HG02623 (cell line): Measurements from ENCODE around the gene RRM1.
"Not testable (repeated sequence)": the region's sequence is repeated elsewhere in the genome, so short reads cannot be mapped to it uniquely, and the experiment has no call there.

Experiments used
- ATAC-seq: cut with Tn5 transposase; IDR thresholded peaks from one replicate; pipeline ENCODE4 v1.9.1; 2021; ENCODE audit warnings: moderate library complexity; ENCODE audit not compliant: unreplicated experiment

The RRM1 gene

DNA sequence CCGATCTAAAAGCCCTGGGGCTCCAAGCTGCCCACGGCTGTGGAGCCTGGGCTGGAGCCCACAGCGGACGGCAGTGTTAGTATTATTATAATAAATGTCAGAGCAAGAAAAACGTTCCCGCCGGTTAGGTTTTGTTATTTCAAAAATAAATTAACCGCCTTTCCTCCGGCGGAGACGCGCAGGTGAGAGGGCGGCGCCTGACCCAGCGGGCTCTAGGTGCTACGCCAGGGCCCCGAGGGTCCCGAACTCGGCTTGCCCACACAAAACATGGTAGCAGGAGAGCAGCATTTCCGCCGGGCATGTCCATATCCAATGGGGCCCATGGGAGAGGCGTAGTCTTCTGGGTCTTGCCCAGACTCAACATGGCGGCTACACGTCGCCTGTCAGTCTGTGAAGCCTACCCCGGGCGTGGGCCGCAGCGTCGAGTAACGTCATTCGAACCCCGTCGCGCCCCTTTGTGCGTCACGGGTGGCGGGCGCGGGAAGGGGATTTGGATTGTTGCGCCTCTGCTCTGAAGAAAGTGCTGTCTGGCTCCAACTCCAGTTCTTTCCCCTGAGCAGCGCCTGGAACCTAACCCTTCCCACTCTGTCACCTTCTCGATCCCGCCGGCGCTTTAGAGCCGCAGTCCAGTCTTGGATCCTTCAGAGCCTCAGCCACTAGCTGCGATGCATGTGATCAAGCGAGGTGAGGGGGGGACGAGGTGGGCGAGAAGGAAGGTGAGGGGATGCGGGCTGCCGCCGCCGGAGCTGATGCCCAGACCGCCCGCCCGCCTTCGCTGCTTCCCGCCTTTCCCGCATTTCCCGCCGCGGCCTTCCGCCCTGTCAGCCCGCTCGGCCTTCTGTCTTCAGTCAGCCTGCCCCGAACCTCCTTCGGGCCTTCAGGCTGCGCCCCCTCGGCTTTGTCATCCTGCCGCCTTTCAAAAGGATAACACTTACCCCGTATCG, at the start of gene RRM1:
Gene RRM1 (plus strand): TSS at position 452 of the 944 bp plus-strand sequence. CDS start 214 bp downstream, at position 666.
- ATAC-seq: peak; percentile 93

DNA sequence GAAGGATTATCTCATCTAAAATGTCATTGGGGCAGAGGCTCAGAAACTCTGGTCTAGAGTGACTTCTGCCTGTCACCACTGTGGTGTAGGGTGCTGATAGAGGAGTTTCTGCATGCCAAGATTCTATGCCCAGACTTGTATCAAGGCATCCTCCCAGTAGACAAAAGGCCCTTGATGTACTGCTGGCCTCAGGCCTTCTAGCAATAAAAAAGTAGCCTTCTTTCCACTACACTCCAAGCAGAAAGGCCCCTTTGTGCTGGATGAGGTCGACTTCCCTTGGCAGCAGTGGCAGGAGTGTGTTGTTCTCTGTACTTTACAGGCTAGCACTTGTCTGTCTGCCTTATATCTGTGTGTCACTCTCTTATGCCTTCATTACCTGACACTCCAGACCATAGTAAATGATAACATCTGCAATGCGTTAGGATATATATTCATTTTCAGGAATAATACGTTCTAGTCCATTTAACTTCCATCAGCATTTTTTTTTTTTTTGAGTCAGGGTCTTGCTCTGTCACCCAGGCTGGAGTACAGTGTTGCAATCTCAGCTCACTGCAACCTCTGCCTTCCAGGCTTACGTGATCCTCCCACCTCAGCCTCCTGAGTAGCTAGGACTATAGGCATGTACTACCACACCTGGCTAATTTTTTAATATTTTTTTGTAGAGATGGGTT, 49.5 kb upstream of the RRM1 start:
- ATAC-seq: no peak

DNA sequence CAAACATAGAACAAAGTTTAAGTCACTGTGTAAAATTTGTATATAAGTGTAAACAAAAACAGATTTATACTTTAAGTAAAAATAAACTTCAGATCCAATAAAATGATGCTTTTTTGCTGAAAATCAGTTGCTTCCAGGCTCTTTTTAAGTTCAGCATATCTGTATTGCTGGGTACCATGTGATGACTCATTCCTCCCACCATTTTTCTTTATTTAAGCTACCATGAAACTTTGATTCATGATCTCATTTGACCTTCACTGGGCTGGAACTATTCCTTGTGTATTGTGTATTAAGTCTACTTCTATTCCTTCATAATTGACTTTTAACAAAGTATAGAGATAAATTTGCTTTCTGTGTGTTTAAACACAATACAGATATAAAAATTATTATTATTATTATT, 46.3 kb upstream of the RRM1 start:
- ATAC-seq: no peak

DNA sequence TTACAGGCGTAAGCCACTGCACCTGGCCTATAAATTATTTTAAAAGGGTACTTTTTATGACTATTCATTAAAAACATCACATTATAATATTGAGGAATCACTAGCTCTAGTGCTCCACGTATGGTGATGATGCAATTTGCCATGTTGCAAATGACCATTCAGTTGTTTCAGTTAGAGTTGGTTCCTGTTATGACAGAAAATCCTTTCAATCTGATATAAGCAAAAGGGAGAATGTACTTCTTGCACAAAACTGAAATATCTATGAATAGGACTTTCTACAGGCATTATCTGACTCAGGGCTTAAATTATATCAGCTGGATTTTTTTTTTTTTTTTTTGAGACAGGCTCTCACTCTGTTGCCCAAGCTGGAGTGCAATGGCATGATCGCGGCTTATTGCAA, 45.6 kb upstream of the RRM1 start:
- ATAC-seq: no peak

DNA sequence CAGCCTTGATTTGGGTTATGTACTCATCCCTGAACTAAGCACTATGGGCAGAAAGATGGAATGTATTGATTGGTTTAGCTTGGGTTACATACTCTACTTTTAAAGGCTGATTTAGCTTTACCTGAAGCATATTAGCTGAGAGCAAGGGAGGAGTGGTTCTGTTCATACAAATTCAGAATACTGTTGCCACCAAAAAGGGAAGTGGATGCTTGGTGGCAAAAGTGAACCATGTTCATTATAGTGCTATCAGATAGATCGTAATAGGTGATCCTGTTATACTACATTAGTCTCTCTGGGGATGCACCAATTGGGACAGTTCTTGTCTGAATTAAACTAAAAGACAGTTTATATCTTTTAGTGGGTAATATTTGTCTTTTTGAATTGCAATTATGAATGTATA, 44.5 kb upstream of the RRM1 start:
- no peak for ATAC-seq

DNA sequence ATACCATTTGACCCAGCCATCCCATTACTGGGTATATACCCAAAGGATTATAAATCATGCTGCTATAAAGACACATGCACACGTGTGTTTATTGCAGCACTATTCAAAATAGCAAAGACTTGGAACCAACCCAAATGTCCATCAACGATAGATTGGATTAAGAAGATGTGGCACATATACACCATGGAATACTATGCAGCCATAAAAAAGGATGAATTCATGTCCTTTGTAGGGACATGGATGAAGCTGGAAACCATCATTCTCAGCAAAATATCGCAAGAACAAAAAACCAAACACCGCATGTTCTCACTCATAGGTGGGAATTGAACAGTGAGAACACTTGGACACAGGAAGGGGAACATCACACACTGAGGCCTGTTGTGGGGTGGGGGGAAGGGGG, 41.4 kb upstream of the RRM1 start:
- ATAC-seq: not testable (repeated sequence)

DNA sequence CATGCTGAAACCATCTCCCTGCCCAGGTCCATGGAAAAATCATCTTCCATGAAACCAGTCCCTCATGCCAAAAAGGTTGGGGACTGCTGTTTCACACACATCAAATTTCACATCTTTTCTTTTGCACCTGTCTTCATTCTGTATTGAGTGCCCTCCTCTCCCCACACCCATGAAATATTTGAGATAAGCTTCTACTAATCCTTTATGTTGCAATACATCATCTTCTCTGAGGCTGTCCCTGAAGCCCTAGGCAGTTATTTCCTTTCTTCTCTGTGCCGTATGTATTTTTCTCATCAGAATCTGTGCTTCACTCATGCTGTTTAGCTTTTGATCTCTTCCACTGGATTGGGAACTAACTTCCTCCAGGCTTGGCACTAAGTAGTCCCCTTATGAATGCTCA, 40.0 kb upstream of the RRM1 start:
- ATAC-seq: no peak

DNA sequence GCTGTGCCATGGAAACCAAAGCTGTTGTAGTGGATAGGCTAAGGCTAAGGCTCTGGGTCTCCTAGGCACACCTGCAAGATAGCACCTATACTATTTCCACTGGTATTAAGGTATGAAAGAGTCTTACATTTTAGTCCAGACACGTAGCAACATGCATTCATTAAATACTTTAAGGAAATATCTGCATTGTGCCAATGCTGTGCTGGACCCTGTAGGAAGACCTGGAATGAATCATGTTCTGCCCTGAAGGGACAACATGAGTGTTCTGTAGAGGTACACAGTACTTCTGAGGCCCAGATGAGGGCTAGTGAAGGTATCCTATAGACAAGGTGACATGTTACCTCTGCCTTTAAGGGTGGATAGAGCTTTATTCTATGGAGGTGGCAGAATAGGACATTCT, 35.2 kb upstream of the RRM1 start:
- ATAC-seq: no peak

DNA sequence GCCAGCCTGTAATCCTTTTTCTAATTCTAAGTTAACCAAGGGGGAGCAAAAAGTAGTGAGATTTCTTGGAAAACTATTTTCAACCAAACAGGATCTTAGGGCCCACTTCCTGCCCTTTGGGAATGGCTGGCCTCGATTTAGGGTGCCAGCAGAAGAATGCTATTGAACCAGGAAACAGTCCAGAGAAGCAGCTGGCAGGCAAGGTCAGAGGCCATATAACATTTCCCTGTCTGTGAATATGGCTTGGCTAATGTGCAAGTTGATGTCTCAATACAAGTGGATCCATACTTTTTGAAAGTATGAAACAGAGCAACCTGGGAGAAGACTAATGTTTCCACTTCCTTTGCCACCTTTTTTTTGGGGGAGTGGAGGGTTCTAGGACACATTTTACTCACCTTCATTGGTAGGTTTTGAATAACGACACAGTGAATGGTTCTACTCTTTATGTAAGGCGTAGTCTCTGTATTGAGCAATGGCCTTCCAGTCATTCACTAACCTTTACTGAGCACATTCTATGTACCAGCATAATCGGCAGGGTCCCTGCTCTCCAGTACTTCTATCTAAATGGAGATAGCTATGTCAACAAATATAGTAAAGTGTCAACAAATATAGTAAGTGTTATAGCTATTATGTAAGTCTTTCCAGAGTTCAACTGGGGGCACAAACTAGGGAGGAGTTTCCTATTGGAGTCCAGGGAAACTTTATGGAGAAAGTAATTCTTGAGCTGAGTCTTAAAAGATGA, 34.2 kb upstream of the RRM1 start:
- ATAC-seq: no peak

DNA sequence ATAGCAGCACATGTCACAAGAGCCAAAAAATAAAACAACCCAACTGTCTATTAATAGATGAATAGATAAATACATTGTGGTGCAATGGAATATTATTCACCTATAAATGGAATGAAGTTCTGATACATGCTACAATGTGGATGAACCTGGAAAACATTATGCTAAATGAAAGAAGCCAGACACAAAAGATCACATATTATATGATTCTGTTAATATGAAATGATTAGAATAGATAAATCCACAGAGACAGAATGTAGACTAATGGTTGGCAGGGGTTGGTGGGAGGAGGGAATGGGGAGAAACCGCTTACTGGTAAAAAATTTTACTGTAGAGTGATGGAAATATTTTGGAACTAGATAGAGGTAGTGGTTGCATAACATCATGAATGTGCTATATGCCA, 32.9 kb upstream of the RRM1 start:
- no peak for ATAC-seq

DNA sequence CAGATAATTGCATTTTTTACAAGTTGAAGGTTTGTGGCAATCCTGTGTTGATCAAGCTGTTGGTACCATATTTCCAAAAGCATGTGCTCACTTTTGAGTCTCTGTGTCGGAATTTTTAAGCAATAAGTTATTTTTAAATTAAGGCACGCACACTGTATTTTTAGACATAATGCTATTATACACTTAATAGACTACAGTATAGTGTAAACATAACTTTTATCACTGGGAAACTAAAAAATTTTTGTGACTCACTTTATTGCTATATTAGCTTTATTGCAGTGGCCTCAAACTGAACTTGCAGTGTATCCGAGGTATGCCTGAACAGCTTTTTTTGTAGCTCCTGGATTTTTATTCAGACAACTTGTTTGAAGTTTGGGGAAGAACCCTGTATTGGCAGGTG, 31.3 kb upstream of the RRM1 start:
- ATAC-seq: no peak

DNA sequence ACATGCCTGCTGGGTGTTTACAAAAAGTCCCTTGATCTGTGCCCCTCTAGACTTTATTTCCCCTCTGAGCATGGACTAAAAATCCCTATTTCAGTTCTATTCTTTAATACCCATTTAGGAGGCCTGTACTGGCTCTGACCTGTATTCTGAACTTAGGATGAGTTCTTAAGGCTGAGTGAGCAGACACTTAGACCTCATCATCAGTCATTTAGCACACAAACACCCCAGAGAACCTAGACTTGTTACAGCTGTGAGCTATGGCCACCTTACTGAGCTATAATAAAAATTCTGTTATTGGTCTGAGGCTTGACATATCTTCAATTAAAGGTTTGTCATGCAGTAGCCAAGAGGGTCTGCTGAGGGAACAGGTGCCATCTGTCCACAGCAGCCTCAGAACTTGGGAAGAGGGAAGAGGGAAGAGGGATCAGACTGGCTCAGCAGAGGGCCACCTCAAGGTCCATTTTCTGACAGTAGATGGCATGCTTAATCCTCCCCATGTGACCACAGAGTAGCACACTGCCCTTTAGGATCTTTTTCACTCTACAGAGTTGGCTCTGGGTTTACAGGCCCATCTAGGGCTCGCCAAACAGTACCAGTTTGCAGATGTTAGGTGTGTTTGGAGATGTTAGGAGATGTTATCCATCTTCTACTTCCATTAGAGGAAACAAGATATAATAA, 30.2 kb upstream of the RRM1 start:
- no peak for ATAC-seq

DNA sequence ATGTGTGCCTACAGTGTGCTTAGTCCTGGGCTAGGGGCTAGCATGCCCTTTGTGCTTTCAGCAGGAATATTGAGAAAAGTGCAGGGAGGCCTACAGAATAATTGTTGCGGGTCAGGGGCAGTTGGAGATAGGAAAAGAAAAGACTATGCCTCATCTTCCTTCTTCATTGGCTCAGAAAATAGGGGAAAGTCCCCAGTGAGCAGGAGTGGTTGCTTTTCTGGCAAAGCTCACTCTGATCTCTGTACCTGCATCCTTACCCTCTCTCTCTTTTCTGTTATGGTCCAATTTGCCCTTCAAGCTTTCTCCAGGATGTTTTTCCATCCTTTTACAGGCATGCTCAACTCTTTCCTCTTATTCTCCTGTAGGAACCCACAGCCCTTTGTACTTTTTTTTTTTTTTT, 29.5 kb upstream of the RRM1 start:
- ATAC-seq: no peak

DNA sequence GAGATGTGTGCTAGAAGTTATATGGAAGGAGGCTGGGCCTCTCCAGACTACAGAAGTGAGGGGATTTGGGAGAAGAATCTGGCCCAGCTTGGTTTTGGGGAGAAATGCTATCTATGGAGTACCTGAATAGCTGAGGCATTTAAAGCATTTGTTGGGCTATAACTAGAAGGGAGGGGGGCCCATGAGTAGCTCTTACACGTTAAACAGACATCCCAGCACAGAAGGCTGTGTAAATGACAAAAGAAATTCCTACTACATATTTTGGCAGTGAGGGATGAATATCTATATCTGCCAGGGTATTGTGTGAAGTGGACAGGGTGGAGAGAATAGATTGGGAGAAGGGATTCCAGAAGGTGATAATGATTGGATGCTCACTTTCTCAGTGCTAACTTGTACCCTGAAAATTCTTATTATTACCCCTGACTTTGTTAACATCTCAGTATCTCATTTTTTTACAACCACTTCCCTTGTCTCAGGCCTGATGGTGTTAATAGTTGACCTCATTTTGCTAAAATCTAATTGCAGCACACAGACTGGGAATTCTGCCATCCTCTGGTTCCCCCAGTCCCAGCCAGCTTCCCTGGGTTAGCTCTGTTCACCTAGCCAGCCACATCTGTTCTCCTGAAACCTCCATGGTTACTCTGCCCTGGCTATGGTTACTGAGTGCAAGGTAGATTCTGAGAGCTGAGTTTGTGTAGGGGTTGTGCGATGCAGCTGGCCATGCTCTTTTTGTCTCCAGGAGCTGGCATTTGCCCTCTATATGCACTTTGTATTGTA, 28.8 kb upstream of the RRM1 start:
- no peak for ATAC-seq

DNA sequence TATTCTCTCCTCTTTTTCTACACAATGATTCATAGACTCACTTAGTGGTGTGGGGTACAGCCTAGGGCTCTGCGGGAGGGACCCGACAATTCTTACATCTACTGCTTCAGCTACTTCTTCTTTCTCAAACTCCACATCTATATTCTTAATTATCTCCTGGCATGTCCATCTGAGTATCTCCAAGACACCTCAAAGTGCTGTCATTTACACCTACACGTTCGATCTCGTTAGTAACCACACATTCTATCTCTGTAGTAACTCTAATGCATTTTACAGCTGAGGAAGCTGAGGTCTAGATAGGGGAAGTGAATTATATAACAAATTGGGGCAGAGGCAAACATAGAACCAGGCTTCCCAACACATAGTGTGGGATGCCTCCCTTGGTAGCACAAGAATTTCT, 27.7 kb upstream of the RRM1 start:
- ATAC-seq: no peak

DNA sequence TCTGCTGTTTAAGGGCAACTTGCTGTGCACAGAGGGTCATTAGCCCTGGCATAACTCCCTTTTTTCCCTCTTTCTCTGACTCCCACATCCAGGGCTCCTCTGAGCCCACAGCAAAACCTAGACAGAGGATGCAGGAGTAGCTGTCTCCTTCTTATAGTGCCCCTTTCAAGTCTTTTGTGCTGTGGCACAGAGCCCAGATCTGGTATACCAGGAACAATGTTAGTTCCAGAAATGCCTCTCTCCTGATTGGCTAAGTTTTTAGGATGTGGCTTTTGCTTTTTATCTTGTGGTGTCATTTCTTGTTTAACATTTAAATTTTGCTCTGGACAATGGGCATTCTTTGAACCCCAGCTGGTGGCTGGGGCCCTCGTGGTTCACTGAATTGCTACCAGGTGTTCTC, 25.6 kb upstream of the RRM1 start:
- no peak for ATAC-seq

DNA sequence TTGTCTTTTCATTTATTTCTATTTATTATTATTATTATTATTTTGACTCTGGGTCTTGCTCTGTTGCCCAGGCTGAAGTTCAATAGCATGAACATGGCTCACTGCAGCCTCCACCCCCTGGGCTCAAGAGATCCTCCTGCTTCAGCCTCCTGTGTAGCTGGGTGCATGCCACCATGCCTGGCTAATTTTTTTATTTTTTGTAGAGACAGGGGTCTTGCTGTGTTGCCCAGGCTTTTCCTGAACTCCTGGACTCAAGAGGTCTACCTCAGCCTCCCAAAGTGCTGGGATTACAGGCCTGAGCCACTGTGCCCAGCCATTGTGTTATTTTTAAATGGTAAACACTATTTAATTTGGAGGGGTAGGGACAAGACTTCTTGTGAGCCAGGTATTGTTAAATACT, 23.3 kb upstream of the RRM1 start:
- no peak for ATAC-seq

DNA sequence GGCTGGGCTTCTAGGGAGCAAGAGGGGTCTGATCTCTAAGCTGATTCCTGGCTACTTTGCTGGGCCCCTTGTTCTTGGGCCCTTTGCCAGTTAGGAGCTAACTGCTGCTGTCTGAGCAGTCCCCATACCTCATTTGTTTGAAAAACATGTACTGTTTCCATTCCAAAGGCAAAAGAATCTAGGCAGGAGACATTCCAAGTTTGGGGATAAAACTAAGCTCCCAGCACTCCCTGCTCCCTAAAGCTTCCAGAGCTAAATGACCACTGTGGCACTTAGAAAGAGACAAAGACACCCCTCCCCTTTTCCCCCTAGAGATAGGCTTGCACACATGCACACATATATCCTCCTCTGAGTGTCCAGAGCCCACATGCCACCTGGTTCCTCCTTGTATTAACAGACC, 22.7 kb upstream of the RRM1 start:
- ATAC-seq: no peak

DNA sequence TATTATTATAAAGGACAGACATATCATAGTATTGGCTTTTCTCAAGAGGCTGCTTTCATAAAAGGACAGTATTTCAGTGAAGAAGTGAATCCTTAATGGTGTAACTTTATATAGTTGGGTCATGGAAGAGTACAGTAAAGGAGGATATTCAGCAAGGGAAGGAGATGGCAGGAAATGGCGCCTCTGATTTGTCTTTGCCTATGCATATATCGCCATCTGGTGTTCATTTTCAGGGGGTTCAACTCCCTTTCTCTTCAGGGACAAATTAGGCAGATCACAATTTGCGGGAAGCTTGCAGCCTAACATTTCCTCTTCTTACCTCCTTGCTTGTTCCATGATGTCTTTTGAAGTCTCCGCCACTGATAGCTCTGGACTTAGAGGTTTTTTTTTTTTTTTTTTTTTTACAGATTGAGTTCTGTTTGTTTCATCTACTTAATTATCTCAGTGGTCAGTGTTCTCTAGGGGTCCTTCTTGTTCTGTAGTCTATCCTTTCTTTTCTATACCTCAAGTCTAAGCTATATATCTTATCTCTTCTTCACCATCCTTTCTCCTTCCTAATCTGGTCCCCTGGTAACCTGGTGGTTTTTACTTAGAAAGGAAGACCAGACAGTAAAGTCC, 21.8 kb upstream of the RRM1 start:
- ATAC-seq: no peak

DNA sequence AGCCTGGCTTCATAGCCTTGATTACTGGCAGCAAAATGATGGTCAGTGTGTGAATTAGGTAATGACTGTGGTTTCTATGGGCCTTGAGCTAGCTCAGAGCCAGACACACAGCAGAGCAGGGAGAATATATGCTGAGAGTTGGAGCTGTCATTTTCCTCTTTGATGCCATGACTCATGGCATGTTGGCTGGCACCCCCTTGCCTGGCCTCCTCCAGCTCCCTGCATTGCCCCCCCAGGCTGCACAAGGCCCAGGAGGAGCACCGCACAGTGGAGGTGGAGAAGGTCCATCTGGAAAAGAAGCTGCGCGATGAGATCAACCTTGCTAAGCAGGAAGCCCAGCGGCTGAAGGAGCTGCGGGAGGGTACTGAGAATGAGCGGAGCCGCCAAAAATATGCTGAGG, 20.3 kb upstream of the RRM1 start:
- no peak for ATAC-seq
